RPMI8226 (cell line): Measurements from ENCODE around the gene HERPUD2.
"Not testable (repeated sequence)": the region's sequence is repeated elsewhere in the genome, so short reads cannot be mapped to it uniquely, and the experiment has no call there.

Source experiments
- DNase-seq: peaks from one replicate; pipeline ENCODE4 v3.0.0-alpha.2; 2015

Gene HERPUD2

GRCh38 chr7:35676211-35676610 lies 18.7 kb downstream of the HERPUD2 start:
- no peak for DNase-seq

DNA sequence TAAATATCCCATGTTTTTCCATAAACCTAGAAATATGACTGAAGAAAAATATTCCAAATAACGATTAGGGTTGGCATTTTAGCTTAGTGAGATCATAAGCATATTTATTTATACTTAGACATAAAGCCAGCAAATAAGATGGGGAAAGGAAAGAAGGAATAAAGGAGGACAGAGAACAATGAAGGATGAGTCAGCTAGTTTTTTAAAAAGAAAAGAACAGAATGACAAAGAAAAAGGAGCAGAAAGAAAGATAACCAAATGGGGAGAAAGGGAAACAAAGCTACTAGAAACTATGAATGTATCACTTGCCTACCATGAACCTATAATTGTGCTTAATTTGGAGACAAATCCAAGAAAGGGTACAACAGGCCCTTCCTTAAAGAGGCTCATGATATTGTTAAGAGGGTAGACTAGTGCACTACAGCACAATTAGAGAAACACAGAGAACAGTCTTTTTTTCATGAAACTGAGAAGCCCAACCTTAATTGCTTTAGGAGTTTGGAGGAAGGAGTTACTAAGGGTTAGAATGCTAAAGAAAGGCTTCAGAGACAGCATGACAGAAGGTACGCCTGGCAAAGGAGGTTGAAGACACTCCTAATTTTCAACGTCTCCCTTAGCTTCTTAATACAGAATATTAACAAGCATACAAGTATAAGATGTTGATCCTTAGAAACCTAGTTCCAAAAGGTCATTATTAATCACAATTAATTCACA lies 23.9 kb downstream of the HERPUD2 start:
- DNase-seq = no peak

GRCh38 chr7:35660411-35660810 lies 34.5 kb downstream of the HERPUD2 start:
- DNase-seq = not testable (repeated sequence)

DNA sequence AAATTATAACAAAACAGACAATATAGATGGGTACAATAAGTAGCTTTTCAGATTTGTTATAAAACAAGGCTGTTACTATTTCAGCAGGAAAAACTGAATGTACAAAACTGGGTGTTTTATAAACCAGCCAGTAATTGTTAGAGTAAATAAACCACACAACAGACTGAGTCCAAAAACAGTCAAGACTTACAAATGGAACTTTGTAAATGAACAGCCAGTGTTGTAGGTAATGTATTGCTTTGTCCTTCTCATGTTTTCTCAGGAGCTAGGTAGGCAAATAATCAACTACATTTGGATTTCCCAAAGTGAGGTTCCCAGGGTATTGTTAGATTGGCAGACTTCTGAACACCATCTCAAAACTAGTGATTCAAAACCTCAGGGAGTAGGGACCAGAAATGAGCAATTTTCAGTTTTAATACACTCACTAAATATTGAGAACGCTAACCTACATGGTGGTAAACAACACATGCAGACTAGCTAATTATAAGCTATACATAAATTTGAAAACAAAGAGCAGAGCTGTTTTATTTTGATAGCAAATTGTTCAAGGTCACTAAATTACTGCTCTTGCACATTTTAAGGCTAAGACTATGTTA lies 36.2 kb downstream of the HERPUD2 start:
- DNase-seq = no peak

GRCh38 chr7:35657125-35657524 lies 37.8 kb downstream of the HERPUD2 start:
- no peak for DNase-seq

DNA sequence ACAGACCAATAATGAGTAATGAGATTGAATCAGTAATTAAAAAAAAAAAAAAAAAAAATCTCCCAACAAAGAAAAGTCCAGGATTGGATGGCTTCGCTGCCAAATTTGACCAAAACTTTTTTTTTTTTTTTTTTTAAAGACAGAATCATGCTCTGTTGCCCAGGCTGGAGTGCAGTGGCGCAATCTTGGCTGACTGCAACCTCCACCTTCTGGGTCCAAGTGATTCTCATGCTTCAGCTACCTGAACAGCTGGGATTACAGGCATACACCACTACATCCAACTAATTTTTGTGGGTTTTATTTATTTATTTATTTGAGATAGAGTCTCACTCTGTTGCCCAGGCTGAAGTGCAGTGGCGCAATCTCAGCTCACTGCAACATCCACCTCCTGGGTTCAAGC lies 40.4 kb downstream of the HERPUD2 start:
- not testable (repeated sequence) for DNase-seq

DNA sequence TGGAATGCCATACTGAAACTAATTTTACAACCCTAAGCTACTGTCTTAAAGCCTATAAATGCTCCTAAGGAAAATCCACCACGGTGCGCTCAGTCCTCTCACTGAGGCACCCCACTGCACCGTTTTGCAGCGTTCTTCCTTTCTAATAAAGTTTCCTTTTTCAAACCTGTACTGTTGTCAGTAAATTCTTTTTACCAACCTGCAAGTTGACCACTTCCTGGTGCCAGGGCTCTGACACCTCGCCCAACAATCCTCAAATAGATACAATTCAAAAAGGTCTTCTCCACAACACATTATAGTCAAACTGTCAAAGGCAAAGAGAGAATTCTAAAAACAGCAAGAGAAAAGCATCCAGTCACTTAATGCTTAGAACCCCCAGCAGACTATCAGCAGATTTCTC lies 42.8 kb downstream of the HERPUD2 start:
- no peak for DNase-seq

DNA sequence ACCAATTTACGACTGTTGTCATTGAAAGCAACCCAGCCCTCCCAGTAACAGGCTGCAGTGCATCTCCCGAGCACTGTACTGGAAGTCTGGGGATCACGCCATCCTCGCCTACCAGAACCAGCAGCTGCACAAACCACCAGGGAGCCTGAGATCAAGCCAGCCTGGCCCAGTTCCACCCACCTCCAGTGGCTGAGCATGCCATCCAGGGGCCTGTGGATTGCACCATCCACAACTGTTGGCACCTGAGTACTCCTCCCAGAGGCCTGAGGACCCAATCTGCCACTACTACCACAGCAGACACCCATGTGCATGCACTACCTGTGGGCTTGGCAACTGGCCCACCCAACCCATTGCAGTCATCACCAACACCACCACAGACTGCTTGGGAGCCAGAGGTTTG lies 44.2 kb downstream of the HERPUD2 start:
- DNase-seq = no peak

GRCh38 chr7:35649711-35650110 lies 45.2 kb downstream of the HERPUD2 start:
- DNase-seq = no peak

DNA sequence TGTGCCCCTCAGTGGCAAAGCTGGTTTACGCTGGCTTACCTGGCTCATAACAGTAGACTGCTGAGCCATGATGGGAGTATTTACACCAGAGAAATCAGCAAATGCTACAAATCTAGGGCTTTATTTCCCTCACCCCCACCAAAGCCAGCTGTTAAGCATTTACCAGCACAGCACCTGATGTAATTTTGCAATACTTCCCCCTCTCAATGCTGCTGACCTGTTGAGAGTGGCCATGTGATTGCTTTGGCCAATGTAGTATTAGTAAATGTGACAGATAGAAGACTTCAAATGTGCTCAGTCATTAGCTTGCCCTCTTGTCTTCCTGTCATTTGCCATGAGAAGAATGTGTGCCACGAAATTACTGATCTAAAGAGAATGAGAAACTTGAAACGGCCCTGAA lies 46.6 kb downstream of the HERPUD2 start:
- DNase-seq = no peak

DNA sequence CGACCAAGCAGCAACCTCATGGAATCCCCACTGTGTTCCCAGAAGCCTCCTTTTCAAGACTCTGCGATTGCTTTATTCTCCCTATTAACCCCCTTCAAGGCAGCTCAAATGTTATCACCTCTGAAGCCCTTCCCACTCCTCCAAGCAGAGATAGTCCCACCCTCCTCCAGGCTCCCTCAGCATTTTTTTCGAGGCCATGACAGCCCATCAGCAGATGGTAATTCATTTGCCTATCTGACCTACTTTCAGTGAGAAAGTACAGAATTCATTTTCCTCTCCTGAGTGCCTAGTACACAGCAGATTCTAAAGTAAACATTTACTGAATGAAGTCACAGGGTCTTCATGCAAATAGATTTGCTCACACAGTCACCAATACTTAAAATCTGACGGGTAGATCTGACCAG lies 47.8 kb downstream of the HERPUD2 start:
- DNase-seq = no peak

DNA sequence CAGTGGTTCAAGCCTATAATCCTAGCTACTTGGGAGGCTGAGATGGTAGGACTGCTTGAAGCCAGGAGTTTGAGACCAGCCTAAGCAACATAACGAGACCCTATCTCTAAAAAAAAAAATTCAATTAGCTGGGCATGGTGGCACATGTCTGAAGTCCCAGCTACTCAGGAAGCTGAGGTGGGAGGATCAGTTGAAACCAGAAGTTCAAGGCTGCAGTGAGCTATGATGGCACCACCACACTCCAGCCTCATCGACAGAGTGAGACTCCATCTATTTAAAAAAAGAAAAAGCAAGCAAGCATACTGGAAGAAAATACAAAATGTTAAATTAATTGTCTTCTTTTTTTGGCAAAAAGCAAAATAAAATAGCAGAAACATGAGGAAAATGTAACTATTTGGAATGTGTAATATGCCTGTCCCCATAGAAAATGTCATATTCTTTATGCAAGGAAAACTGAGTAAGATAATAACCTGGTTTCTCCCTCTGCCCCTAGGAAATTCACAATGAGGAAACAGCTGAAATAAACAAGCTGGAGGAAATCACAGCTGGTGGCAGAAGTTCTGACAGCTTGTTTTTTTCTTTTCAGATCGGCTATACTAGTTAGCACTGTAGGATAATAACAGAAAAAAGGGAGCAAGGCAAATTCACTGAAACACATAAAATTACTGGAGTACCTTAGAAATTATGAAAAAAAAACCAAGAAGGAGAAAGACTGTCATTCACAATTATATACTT lies 48.5 kb downstream of the HERPUD2 start:
- DNase-seq = no peak

DNA sequence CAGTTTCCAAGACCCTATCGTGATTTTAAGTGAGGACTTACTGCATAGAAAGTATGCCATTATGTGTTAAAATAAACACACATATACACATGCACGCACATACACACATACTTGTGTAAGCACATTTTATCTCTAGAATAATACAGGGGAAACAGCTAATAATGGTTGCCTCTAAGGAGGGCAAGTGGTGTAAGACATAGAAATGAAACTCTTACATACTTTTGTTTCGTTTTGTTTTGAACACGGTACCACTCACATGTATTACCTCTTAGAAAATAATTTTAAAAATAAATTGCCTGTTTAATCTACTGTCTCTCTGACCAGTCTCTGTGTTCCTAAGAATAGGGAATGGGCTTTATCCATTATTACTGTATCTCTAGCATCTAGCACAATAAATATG lies 49.2 kb downstream of the HERPUD2 start:
- no peak for DNase-seq

- DNase-seq = no peak
These were observed 64.6 kb downstream of the HERPUD2 start for GRCh38 chr7:35630024-35630972.

GRCh38 chr7:35624299-35625186 lies 70.4 kb downstream of the HERPUD2 start:
- DNase-seq = peak; percentile 54

GRCh38 chr7:35623381-35623780 lies 71.6 kb downstream of the HERPUD2 start:
- no peak for DNase-seq

DNA sequence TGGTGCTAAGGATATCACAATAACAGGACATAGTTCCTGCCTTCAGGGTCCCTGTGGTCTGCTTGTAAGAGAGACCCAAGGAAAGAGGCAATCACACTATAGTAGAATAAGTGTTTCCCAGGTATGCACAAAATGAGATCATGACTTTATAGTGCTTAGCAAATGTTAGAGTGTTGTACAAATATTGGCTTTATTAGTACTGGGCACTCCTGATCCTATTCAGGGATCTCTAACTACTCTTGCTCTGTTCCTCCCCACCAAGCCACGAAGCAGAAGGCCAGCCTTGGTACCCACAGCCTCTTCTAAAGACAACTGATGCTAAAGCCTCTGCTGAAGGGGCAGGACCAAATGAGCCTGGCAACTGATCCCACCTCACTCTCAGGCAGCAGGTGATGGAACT lies 75.1 kb downstream of the HERPUD2 start:
- no peak for DNase-seq

DNA sequence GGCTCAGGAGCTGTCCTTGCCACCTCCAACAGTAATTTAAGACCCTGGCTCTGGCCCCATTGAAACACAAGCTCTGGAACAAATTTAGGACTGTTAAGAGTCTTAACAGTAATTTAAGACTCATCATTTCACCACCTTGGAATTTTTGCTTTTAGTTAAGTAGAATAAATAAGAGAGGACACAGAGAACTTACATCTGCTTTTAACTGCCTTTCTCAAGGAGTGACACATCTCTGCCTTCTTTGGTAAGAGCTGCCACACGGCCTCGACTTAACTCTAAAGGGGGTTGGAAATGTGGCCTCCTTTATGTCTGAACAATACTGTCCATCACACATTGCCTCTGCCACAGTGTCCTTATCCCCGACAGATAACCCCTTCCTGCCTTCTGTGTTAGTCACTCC lies 77.9 kb downstream of the HERPUD2 start:
- no peak for DNase-seq

- DNase-seq = no peak
These were observed 81.8 kb downstream of the HERPUD2 start for GRCh38 chr7:35613150-35613549.

GRCh38 chr7:35605760-35606159 lies 89.2 kb downstream of the HERPUD2 start:
- DNase-seq = no peak

- DNase-seq = no peak
These were observed 90.3 kb downstream of the HERPUD2 start for GRCh38 chr7:35604595-35604994.

GRCh38 chr7:35599645-35600044 lies 95.3 kb downstream of the HERPUD2 start:
- no peak for DNase-seq
